ENCODE results near the gene TENT5C.

Gene TENT5C

GRCh38 chr1:117594261-117594990 lies 11.4 kb upstream of the TENT5C start:
- DNase-seq, result no peak

GRCh38 chr1:117596023-117596720 lies 9.7 kb upstream of the TENT5C start:
- DNase-seq, result no peak

- DNase-seq, result no peak
Observed at GRCh38 chr1:117598489-117598888, 7.4 kb upstream of the TENT5C start.

- no peak for DNase-seq
Observed at GRCh38 chr1:117599286-117600221, 6.3 kb upstream of the TENT5C start.

- no peak for DNase-seq
Observed at GRCh38 chr1:117600325-117600943, 5.4 kb upstream of the TENT5C start.

GRCh38 chr1:117600966-117601365 lies 4.9 kb upstream of the TENT5C start:
- peak; percentile 29 for DNase-seq

- DNase-seq, result no peak
Observed at GRCh38 chr1:117602862-117603261, 3.0 kb upstream of the TENT5C start.

- no peak for DNase-seq
Observed at GRCh38 chr1:117605164-117605773, 579 bp upstream of the TENT5C start.

- peak; percentile 23 for DNase-seq
Observed at GRCh38 chr1:117606649-117607430, 992 bp downstream of the TENT5C start.

GRCh38 chr1:117607471-117607870 lies 1.6 kb downstream of the TENT5C start:
- no peak for DNase-seq

GRCh38 chr1:117608115-117608615 lies 2.3 kb downstream of the TENT5C start:
- DNase-seq, result no peak

GRCh38 chr1:117608758-117609157 lies 2.9 kb downstream of the TENT5C start:
- DNase-seq, result no peak

GRCh38 chr1:117609471-117609911 lies 3.6 kb downstream of the TENT5C start:
- DNase-seq, result no peak

- DNase-seq, result no peak
Observed at GRCh38 chr1:117610036-117610435, 4.2 kb downstream of the TENT5C start.

GRCh38 chr1:117611121-117611601 lies 5.3 kb downstream of the TENT5C start:
- DNase-seq, result no peak

- no peak for DNase-seq
Observed at GRCh38 chr1:117611894-117612483, 6.1 kb downstream of the TENT5C start.

GRCh38 chr1:117612517-117613248 lies 6.8 kb downstream of the TENT5C start:
- DNase-seq, result peak; percentile 57

GRCh38 chr1:117613249-117613968 lies 7.6 kb downstream of the TENT5C start:
- DNase-seq, result no peak
